GM23338 (cell line): Measurements from ENCODE around the gene MYH14. TPM values are rescaled to one million over a fixed set of nuclear protein-coding genes. Genes with fewer than 3 reads are reported as not detected.

ENCODE experiments used
- ATAC-seq: fragments of 200-7000 bp; cut with Tn5 transposase; 3 replicates; pipeline ENCODE4 v1.9.1; 2020
- DNase-seq: peaks from one replicate; pipeline ENCODE4 v3.0.0-alpha.2; 2015; ENCODE audit warnings: low spot score
- H2AFZ ChIP-seq: fragments of 200-600 bp; sonication (generic); 2 replicates; pipeline ENCODE4 v1.8.0; 2016; ENCODE audit warnings: antibody characterized with exemption, mild to moderate bottlenecking, moderate library complexity
- H3F3A ChIP-seq: fragments of 200-600 bp; sonication (generic); replicated peaks from 2 replicates; pipeline ENCODE4 v1.8.0; 2017; ENCODE audit warnings: antibody characterized with exemption, mixed run types, low read depth
- H3K27ac ChIP-seq: fragments of 200-600 bp; sonication (generic); 2 replicates; pipeline ENCODE4 v1.6.1; 2016; ENCODE audit warnings: low read depth
- H3K27me3 ChIP-seq: fragments of 200-600 bp; sonication (generic); 2 replicates; pipeline ENCODE4 v1.8.0; 2016; ENCODE audit warnings: mild to moderate bottlenecking, mixed run types, moderate library complexity; ENCODE audit not compliant: insufficient read depth
- H3K36me3 ChIP-seq: fragments of 200-600 bp; sonication (generic); 2 replicates; pipeline ENCODE4 v1.8.0; 2016; ENCODE audit warnings: mild to moderate bottlenecking; ENCODE audit not compliant: insufficient read depth
- H3K4me1 ChIP-seq: fragments of 200-600 bp; sonication (generic); 2 replicates; pipeline ENCODE4 v1.8.0; 2016; ENCODE audit warnings: mild to moderate bottlenecking, moderate library complexity; ENCODE audit not compliant: insufficient read depth
- H3K4me2 ChIP-seq: fragments of 200-600 bp; sonication (generic); 2 replicates; pipeline ENCODE4 v1.7.1; 2017; ENCODE audit warnings: mixed run types
- H3K4me3 ChIP-seq: fragments of 200-600 bp; sonication (generic); 2 replicates; pipeline ENCODE4 v1.6.1; 2016; ENCODE audit warnings: mixed run types
- H3K79me2 ChIP-seq: fragments of 200-600 bp; sonication (generic); replicated peaks from 2 replicates; pipeline ENCODE4 v1.8.0; 2017; ENCODE audit warnings: mild to moderate bottlenecking; ENCODE audit not compliant: insufficient read depth
- H3K9me2 ChIP-seq: fragments of 200-600 bp; sonication (generic); 2 replicates; pipeline ENCODE4 v1.8.0; 2017; ENCODE audit not compliant: insufficient read depth
- H4K20me1 ChIP-seq: fragments of 200-600 bp; sonication (generic); replicated peaks from 2 replicates; pipeline ENCODE4 v1.8.0; 2017; ENCODE audit warnings: mild to moderate bottlenecking; ENCODE audit not compliant: insufficient read depth
- H3K27ac Mint-ChIP-seq: 2 replicates; pipeline ENCODE4 v1.8.0; 2020; ENCODE audit warnings: inconsistent platforms, mild to moderate bottlenecking, moderate library complexity, mixed read lengths
- H3K27me3 Mint-ChIP-seq: 3 replicates; pipeline ENCODE4 v1.8.0; 2022; ENCODE audit warnings: low read depth, mild to moderate bottlenecking, moderate library complexity, mixed read lengths, inconsistent platforms; ENCODE audit not compliant: insufficient read depth, poor library complexity
- H3K36me3 Mint-ChIP-seq: 3 replicates; pipeline ENCODE4 v1.8.0; 2021; ENCODE audit warnings: low read depth, mild to moderate bottlenecking, inconsistent platforms, moderate library complexity, mixed read lengths
- H3K4me1 Mint-ChIP-seq: 3 replicates; pipeline ENCODE4 v1.8.0; 2020; ENCODE audit warnings: mild to moderate bottlenecking, inconsistent platforms, mixed read lengths
- H3K4me3 Mint-ChIP-seq: 3 replicates; pipeline ENCODE4 v1.8.0; 2021; ENCODE audit warnings: moderate library complexity, mild to moderate bottlenecking, inconsistent platforms, mixed read lengths
- H3K9me3 Mint-ChIP-seq: 3 replicates; pipeline ENCODE4 v1.8.0; 2020; ENCODE audit warnings: moderate library complexity, mild to moderate bottlenecking, inconsistent platforms, mixed read lengths
- ETS1 ChIP-seq: IDR thresholded peaks from 2 replicates; pipeline ENCODE4 v1.6.1; 2016; ENCODE audit warnings: antibody characterized with exemption
- NANOG ChIP-seq: IDR thresholded peaks from 2 replicates; pipeline ENCODE4 v1.6.1; 2016; ENCODE audit warnings: antibody characterized with exemption, borderline replicate concordance
- POLR2AphosphoS5 ChIP-seq: IDR thresholded peaks from 2 replicates; pipeline ENCODE4 v1.6.1; 2016; ENCODE audit warnings: antibody characterized with exemption, low read depth
- ZNF462 ChIP-seq: fragments of 250-450 bp; sonication (Bioruptor Pico); IDR thresholded peaks from 2 replicates; pipeline ENCODE4 v1.5.0; 2020; ENCODE audit warnings: mild to moderate bottlenecking, moderate library complexity
- polyA plus RNA-seq: library from polyadenylated mRNA; unstranded; fragments of >200 nt; fragmentation: Nextera tagmentation; extraction: Ambion mirVana; gene quantifications from 2 replicates; pipeline ENCODE4 v1.2.1, GENCODE V29; 2016
- total RNA-seq: library from RNA; depleted of rRNA; stranded (reverse); fragments of >200 nt; shearing (Covaris generic); gene quantifications from 2 replicates; pipeline ENCODE4 v1.2.3, GENCODE V29; 2014

Gene MYH14
- total and polyA plus RNA-seq, 2 experiments from 2014 or later = 25.5 to 27.5 TPM

GRCh38 chr19:50314724-50315708 lies 111.6 kb downstream of the MYH14 start:
- peaks cover 36% of the 10 kb centered on the region for H3K36me3 Mint-ChIP-seq
- no peak overlapping the region for H3K27ac Mint-ChIP-seq

More at GRCh38 chr19:50314724-50315708, 111.6 kb downstream of the MYH14 start:
- Histone ChIP-seq H2AFZ (no peak overlapping the region), H4K20me1 (no peaks in the 10 kb centered on the region), H3K9me2 (no peaks in the 10 kb centered on the region), H3K36me3 (no peaks in the 10 kb centered on the region; the same call in 1 of the 2 replicates), H3K27ac (peak overlapping the region; percentile 99), H3F3A (peaks cover 32% of the 10 kb centered on the region), H3K4me3 (peak overlapping the region; percentile 79), H3K4me2 (peak overlapping the region; percentile 95), H3K4me1 (peaks cover 12% of the 10 kb centered on the region), H3K27me3 (no peaks in the 10 kb centered on the region; the same call in 1 of the 2 replicates), H3K79me2 (no peaks in the 10 kb centered on the region)
- peaks cover 89% of the 10 kb centered on the region for H3K9me3 Mint-ChIP-seq
- DNase-seq (peak; percentile 73), ATAC-seq (no peak)
- TF ChIP-seq ETS1 (no peak), NANOG (no peak), POLR2AphosphoS5 (peak; percentile 46), ZNF462 (CRISPR knock-in tag) (no peak)
- no peaks in the 10 kb centered on the region for H3K4me1 Mint-ChIP-seq
- H3K27me3 Mint-ChIP-seq = peaks cover 8% of the 10 kb centered on the region
- H3K4me3 Mint-ChIP-seq = no peak overlapping the region
